ENCODE measurements around the gene PRKCH. TPM values are rescaled to one million over a fixed set of nuclear protein-coding genes. Genes with fewer than 3 reads are reported as not detected.

The PRKCH gene
- total RNA-seq, 4 donors from 2014 or later = 17.9 to 105 (median 63.5) TPM

DNA sequence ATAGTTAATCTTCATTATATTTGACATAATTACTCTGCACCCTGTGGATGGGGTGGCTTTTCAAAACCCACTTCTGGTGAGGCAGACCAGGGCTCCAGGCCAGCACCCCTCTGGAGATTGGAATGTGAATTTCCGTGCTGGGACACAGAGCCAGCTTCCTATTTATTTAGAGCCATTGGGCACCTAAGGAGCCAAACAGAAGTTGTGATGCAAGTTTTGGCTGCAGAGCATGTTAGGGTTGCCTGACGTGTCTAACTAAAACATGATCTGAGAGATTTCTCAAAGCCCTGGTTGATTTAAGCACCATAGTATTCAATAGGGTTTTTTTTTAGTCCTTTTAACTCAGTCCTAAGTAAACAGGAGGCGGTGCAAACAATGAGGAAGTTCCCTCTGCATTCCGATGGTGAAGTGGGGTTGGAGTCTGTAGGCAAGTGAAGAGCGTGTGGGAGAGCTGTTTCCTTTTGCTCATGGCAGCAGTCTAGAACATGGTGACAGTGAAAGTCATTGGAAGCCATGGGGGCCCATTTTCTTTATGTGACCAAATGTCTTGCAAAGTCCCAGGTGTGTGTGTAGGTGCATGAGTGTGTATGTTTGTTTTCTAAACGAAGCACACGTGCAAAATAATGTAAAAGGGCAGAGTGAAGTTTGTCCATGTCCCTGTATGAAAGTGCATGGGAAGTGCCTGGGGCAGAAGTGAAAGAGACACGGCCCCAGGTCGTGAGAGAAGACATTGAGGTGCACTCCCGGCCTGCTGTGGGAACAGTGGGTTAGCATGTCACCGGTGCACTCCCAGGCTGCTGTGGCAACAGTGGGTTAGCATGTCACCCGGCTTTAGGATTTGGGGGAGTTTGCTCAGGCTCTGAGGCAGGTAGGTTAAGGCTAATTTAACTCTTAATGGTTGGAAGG lies 117.7 kb downstream of the PRKCH start:
- intact Hi-C loops (cut with DNase I; ENCODE audit: low total_unique reads) = no loop called here
- DNase-seq = peak in 1 of 2 donors; percentile 46

DNA sequence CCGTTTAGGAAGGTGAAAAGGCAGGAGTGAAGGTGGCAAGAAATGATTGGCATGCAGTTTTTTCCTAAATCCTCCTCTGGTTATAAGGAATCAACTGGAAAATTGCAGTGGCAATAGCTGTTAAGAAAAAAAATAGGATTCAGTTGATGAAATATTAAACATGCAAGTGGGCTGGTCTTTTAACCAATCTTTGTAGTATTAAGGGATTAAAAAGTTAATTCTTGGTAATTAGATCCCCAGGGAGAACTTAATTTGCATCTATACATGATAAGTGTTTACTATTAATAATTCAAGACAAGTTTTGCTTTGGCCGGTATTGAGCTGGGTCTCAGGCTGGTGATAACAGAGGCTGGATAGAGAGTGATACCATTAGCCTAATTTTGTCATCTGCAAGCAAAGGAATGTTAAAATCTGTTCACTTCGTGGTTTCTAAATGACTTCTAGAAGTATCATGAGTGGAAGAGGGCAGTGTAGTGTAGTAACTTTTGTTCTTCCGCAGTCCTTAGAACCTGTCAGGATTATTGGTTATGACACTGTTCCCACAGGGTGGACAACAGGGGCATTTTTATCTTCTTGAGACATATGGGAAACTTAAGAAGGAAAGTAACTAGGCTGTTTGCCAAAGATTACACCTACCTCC lies 118.5 kb downstream of the PRKCH start:
- no peak for DNase-seq
- TF ChIP-seq POLR2A (IDR thresholded peaks at IDR 0.05) = no peak
- TF ChIP-seq, protein P1, sequence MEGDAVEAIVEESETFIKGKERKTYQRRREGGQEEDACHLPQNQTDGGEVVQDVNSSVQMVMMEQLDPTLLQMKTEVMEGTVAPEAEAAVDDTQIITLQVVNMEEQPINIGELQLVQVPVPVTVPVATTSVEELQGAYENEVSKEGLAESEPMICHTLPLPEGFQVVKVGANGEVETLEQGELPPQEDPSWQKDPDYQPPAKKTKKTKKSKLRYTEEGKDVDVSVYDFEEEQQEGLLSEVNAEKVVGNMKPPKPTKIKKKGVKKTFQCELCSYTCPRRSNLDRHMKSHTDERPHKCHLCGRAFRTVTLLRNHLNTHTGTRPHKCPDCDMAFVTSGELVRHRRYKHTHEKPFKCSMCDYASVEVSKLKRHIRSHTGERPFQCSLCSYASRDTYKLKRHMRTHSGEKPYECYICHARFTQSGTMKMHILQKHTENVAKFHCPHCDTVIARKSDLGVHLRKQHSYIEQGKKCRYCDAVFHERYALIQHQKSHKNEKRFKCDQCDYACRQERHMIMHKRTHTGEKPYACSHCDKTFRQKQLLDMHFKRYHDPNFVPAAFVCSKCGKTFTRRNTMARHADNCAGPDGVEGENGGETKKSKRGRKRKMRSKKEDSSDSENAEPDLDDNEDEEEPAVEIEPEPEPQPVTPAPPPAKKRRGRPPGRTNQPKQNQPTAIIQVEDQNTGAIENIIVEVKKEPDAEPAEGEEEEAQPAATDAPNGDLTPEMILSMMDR (IDR thresholded peaks at IDR 0.05) = no peak
- Histone ChIP-seq H3K36me3 (no peaks in the 10 kb centered on the region), H3K27me3 (no peaks in the 10 kb centered on the region), H3K4me3 (no peak overlapping the region), H3K27ac (peak overlapping the region in 1 of 2 donors; percentile 61), H3K9me3 (no peaks in the 10 kb centered on the region), H3K4me1 (no peaks in the 10 kb centered on the region)
- intact Hi-C loops (cut with DNase I; ENCODE audit: low total_unique reads) = no loop called here

More for the DNA sequence above, 117.7 kb downstream of the PRKCH start:
- H3K27ac ChIP-seq = peak overlapping the region in 1 of 2 donors; percentile 61
- no peak overlapping the region for H3K4me3 ChIP-seq
- TF ChIP-seq POLR2A (IDR thresholded peaks at IDR 0.05) = no peak
- TF ChIP-seq, protein P1 (IDR thresholded peaks at IDR 0.05) = no peak
- no peaks in the 10 kb centered on the region for H3K27me3 ChIP-seq
- no peaks in the 10 kb centered on the region for H3K4me1 ChIP-seq
- H3K9me3 ChIP-seq = no peaks in the 10 kb centered on the region
- H3K36me3 ChIP-seq = no peaks in the 10 kb centered on the region

DNA sequence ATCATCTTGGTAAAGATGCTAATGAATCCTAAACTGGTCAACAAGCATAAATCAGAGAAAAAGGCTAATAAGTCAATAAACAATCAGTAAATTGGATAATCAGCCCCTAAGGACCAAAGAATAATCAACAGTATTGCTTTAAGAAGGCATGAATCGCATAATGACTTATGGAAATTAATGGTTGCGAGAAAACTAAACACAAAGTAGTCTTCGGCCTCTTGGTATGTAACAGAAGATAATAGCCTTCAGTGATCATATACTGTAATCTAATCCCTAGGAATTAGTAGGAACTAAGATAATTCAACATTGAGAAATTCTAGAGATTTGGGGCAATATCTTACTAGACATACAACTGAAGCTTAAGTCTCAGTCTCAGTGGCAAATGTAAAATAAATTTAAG lies 122.1 kb downstream of the PRKCH start:
- H3K4me1 ChIP-seq = no peaks in the 10 kb centered on the region
- no peak overlapping the region for H3K27ac ChIP-seq
- no peaks in the 10 kb centered on the region for H3K9me3 ChIP-seq
- H3K27me3 ChIP-seq = no peaks in the 10 kb centered on the region
- H3K4me3 ChIP-seq = no peak overlapping the region
- intact Hi-C loops (cut with DNase I; ENCODE audit: low total_unique reads) = no loop called here
- no peak for DNase-seq
- TF ChIP-seq POLR2A (IDR thresholded peaks at IDR 0.05) = no peak
- TF ChIP-seq, protein P1 (IDR thresholded peaks at IDR 0.05) = no peak
- no peaks in the 10 kb centered on the region for H3K36me3 ChIP-seq

DNA sequence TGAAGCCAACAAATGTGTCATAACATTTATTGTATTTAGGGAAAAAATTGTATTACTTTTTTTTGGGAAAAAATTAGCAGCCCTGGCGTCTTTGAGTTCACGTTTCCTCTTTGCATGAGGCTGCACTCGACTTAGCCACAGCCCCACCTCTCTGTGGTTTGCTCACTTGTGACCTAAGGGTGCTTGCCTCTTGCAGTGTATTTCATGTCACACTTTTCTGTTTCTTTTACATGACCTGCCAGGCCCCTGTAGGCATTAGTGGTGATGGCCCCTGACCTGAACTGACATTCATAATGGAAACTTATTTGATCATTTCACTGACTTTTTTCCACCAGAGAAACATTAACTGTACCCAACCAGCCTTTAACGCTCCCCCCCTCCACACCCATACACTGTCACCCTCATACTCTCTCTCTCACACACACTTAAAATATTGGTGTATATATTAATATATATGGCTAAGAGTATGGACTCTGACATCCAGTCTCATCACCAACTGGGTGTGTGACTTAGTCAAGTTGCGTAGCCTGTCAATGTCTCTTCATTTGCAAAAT lies 122.9 kb downstream of the PRKCH start:
- Histone ChIP-seq H3K27me3 (no peaks in the 10 kb centered on the region), H3K9me3 (no peaks in the 10 kb centered on the region), H3K4me3 (no peak overlapping the region), H3K36me3 (no peaks in the 10 kb centered on the region), H3K27ac (no peak overlapping the region), H3K4me1 (no peaks in the 10 kb centered on the region)
- TF ChIP-seq, protein P1 (IDR thresholded peaks at IDR 0.05) = no peak
- TF ChIP-seq POLR2A (IDR thresholded peaks at IDR 0.05) = no peak
- no peak for DNase-seq
- intact Hi-C loops (cut with DNase I; ENCODE audit: low total_unique reads) = no loop called here

DNA sequence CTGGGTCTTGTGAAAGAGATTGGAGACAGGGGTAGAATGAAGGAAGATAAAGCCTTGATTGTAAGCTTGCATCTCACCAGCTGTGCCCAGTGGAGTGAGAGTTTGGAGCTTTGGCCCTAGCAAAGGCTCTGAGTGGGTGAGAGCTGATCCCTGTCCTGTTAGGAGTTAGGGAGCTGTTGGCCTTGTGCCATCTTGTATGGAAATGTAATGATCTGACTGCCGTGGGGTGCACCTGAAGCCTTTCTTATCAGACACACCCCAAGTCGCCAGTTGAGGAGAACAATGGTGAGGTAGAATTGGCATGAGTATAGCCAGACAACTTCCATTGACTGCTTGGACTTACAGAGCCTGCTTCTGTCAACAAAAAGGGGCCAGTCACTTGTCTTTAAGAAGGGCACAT lies 130.1 kb downstream of the PRKCH start:
- H3K9me3 ChIP-seq = no peaks in the 10 kb centered on the region
- no peak for DNase-seq
- H3K4me1 ChIP-seq = no peaks in the 10 kb centered on the region
- no peak for TF ChIP-seq POLR2A (IDR thresholded peaks at IDR 0.05)
- TF ChIP-seq, protein P1 (IDR thresholded peaks at IDR 0.05) = no peak
- H3K4me3 ChIP-seq = no peak overlapping the region
- no peak overlapping the region for H3K27ac ChIP-seq
- no peaks in the 10 kb centered on the region for H3K36me3 ChIP-seq
- no peaks in the 10 kb centered on the region for H3K27me3 ChIP-seq
- intact Hi-C loops (cut with DNase I; ENCODE audit: low total_unique reads) = no loop called here
